K562 (cell line): ENCODE results near the gene GABARAPL2. TPM values are rescaled to one million over a fixed set of nuclear protein-coding genes. Genes with fewer than 3 reads are reported as not detected.
"Not testable (repeated sequence)": the region's sequence is repeated elsewhere in the genome, so short reads cannot be mapped to it uniquely, and the experiment has no call there.

ENCODE experiments used
- ATAC-seq: fragments of 200-7000 bp; cut with Tn5 transposase; 3 replicates; pipeline ENCODE4 v1.9.1; 2020; ENCODE audit warnings: moderate library complexity
- BruUV-seq: library from RNA; stranded (reverse); fragments of 400-500 nt; replicated peaks from 2 replicates; lab custom pipeline; 2021; lab: Mats Ljungman, UMichigan
- CTCF ChIA-PET: fragments of 300-600 bp; formaldehyde crosslinking; extraction: SDS; loops from one replicate; lab custom pipeline; 2021; ENCODE audit warnings: low intra/inter-chr PET ratio; lab: Yijun Ruan, JAX
- POLR2A ChIA-PET: fragments of 300-600, 350-650 bp; sonication (Branson Sonifier 250); formaldehyde crosslinking; extraction: SDS; loops from one replicate; lab custom pipeline; 2021; ENCODE audit warnings: antibody characterized with exemption, inconsistent platforms; lab: Yijun Ruan, JAX
- DNase-seq, 4 experiments: peaks; one replicate each; pipeline versions ENCODE4 v3.0.0 to v3.0.0-alpha.2; 2011 to 2018; ENCODE audit warnings: low spot score in 3 of 4, mixed read lengths in 3 of 4; ENCODE audit errors: extremely low read depth in 1 of 4
- FAIRE-seq: peaks from 2 replicates; lab custom pipeline; 2011; peaks lifted over from hg19 to GRCh38; lab: Jason Lieb, UNC
- H2AFZ ChIP-seq: 2 replicates; pipeline ENCODE4 v1.6.0; 2011; ENCODE audit warnings: low read depth, low read length, control low read depth, inconsistent platforms
- H3K27ac ChIP-seq: fragments of 200-600 bp; 3 replicates; pipeline ENCODE4 v1.8.0; 2011; ENCODE audit warnings: low read depth, mild to moderate bottlenecking, control low read depth, inconsistent platforms, low read length, moderate library complexity, mixed read lengths; ENCODE audit errors: extremely low read depth
- H3K27me3 ChIP-seq, 2 experiments: fragments of 300-600 bp in 1 of 2; 2 replicates in 1 of 2; 3 replicates in 1 of 2; pipeline versions ENCODE4 v1.6.0 to v1.8.0; 2011; ENCODE audit warnings: inconsistent platforms in 2 of 2, low read length in 2 of 2, mild to moderate bottlenecking in 1 of 2, mixed read lengths in 1 of 2, moderate library complexity in 1 of 2; ENCODE audit not compliant: control insufficient read depth in 2 of 2, insufficient read depth in 2 of 2
- H3K36me3 ChIP-seq: fragments of 300-600 bp; 3 replicates; pipeline ENCODE4 v1.8.0; 2011; ENCODE audit warnings: mild to moderate bottlenecking, low read length, inconsistent platforms; ENCODE audit not compliant: control insufficient read depth, insufficient read depth
- H3K4me1 ChIP-seq, 2 experiments: fragments of 200-600 bp in 1 of 2; replicated peaks in 1 of 2; 2 replicates in 1 of 2; 3 replicates in 1 of 2; pipeline versions ENCODE4 v1.5.1 to v1.8.0; 2011; ENCODE audit warnings: inconsistent platforms in 2 of 2, low read length in 2 of 2, mild to moderate bottlenecking in 1 of 2, mixed read lengths in 1 of 2, moderate library complexity in 1 of 2; ENCODE audit not compliant: control insufficient read depth in 2 of 2, insufficient read depth in 2 of 2
- H3K4me2 ChIP-seq: 2 replicates; pipeline ENCODE4 v1.6.1; 2011; ENCODE audit warnings: low read length, control low read depth, inconsistent platforms, mixed read lengths; ENCODE audit not compliant: insufficient read depth
- H3K4me3 ChIP-seq: fragments of 200-600 bp; sonication (generic), shearing (Covaris generic); 2 replicates; pipeline ENCODE4 v1.5.1; 2016; ENCODE audit warnings: control low read depth, inconsistent platforms
- H3K79me2 ChIP-seq: fragments of 200-600 bp; 3 replicates; pipeline ENCODE4 v1.8.0; 2011; ENCODE audit warnings: low read length, inconsistent platforms; ENCODE audit not compliant: control insufficient read depth, insufficient read depth
- H3K9ac ChIP-seq, 2 experiments: 2 replicates each; pipeline versions ENCODE4 v1.6.0 to v1.6.1; 2011; ENCODE audit warnings: low read depth in 2 of 2, low read length in 2 of 2, control low read depth in 1 of 2, inconsistent platforms in 1 of 2, mild to moderate bottlenecking in 1 of 2, mixed read lengths in 1 of 2; ENCODE audit not compliant: insufficient read depth in 1 of 2
- H3K9me1 ChIP-seq: one replicate; pipeline ENCODE4 v1.6.0; 2011; ENCODE audit warnings: inconsistent platforms, mild to moderate bottlenecking, low read length, moderate library complexity; ENCODE audit not compliant: control insufficient read depth, insufficient read depth
- H3K9me3 ChIP-seq: replicated peaks from 2 replicates; pipeline ENCODE4 v1.5.1; 2011; ENCODE audit warnings: low read depth, low read length, inconsistent platforms; ENCODE audit not compliant: control insufficient read depth, insufficient read depth
- H4K20me1 ChIP-seq: replicated peaks from 2 replicates; pipeline ENCODE4 v1.6.1; 2011; ENCODE audit warnings: low read length, inconsistent platforms, mixed read lengths; ENCODE audit not compliant: control insufficient read depth, insufficient read depth
- MAZ ChIP-seq, 2 experiments: fragments of 450-650 bp in 1 of 2; sonication (generic) in 1 of 2; formaldehyde crosslinking; IDR thresholded peaks in 1 of 2; conservative IDR thresholded peaks in 1 of 2; 2 replicates each; pipeline versions ENCODE4 v1.4.0 to v1.5.0; 2020; ENCODE audit warnings: mild to moderate bottlenecking in 1 of 2, missing genetic modification reagents in 1 of 2
- MCM3 ChIP-seq: fragments of 450-650 bp; IDR thresholded peaks from 2 replicates; pipeline ENCODE4 v1.6.1; 2016
- ZNF239 ChIP-seq: fragments of 250-450 bp; sonication (Bioruptor Pico); IDR thresholded peaks from 2 replicates; pipeline ENCODE4 v1.4.0; 2020; ENCODE audit warnings: mild to moderate bottlenecking
- WGBS: fragments of 100-300 bp; shearing (Covaris generic); methylation state at CpG from one replicate; pipeline ENCODE4 v1.1.6; 2016; ENCODE audit warnings: low coverage, mixed read lengths; ENCODE audit not compliant: insufficient coverage; ENCODE audit errors: missing lambda C conversion rate; 5-methylcytosine and 5-hydroxymethylcytosine counted together
- in situ Hi-C: fragments of 300-500 bp; cut with MboI; formaldehyde crosslinking; loops from 4 replicates; pipeline ENCODE4 v1.15.0; 2018; ENCODE audit warnings: inconsistent platforms, mixed read lengths
- intact Hi-C: fragments of 100-400 bp; cut with micrococcal nuclease; formaldehyde crosslinking; loops from 2 replicates; pipeline ENCODE4 v1.14.2; 2022
- polyA plus RNA-seq, 8 experiments: library from polyadenylated mRNA; depleted of rRNA in 4 of 8; stranded (reverse) in 5 of 8; unstranded in 3 of 8; fragments of >200 nt; fragmentation: Nextera tagmentation in 2 of 8; fragmentation: Illumina TruSeq in 1 of 8; extraction: Ambion mirVana in 2 of 8; extraction: Trizol in 1 of 8; gene quantifications; 2 replicates each; pipeline versions ENCODE4 v1.2.1 to v1.2.3, GENCODE V29; 2011 to 2014; ENCODE audit warnings: inconsistent platforms in 1 of 8, missing spikeins in 1 of 8
- total RNA-seq, 7 experiments: library from RNA; depleted of rRNA in 6 of 7; stranded (reverse); fragments of >200 nt in 6 of 7; fragmentation: Illumina TruSeq in 2 of 7; extraction: Trizol in 2 of 7; gene quantifications; 2 replicates each; pipeline versions ENCODE4 v1.2.1 to v1.2.3, GENCODE V29; 2011 to 2021; ENCODE audit warnings: low replicate concordance in 1 of 7

GABARAPL2 gene
- total and polyA plus RNA-seq, 9 of the 15 experiments (the other 6 are each of a cell fraction or from before 2014, with no cell fraction given): 42.1 to 288 (median 91.8) TPM

DNA sequence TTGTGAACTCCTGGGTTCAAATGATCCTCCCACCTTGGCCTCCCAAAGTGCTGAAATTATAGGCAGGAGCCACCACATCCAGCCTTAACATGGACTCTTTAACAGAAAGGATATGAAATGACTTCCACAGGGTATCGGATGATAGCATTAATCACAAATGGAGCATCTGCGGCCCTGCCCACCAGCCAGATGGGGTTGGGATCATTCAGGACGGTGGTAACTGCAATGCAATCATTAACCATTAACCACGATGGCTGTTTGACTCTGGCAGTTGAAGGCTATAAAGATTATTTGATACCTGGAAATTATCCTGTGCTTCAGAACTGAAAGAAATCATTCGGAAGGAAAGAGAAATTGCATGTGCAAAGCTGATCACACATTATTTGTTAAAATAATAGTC is 24.9 kb upstream of the GABARAPL2 start:
- in situ Hi-C loops (loop anchor here (5.0 kb wide), 1 partner anchor 34 kb away; no protein-coding TSS in a partner anchor), intact Hi-C loops (loop anchor here (2.0 kb wide), 1 partner anchor 34 kb away; no protein-coding TSS in a partner anchor)
- Histone ChIP-seq H3K27ac (no peak overlapping the region), H3K79me2 (no peaks in the 10 kb centered on the region), H3K4me3 (no peak overlapping the region), H3K27me3 (peaks cover 0 to 7% of the 10 kb centered on the region in 2 experiments; a peak in 3 of 5 replicates), H3K9ac (no peak overlapping the region), H2AFZ (no peak overlapping the region), H3K9me1 (no peaks in the 10 kb centered on the region), H3K4me1 (no peaks in the 10 kb centered on the region), H4K20me1 (no peaks in the 10 kb centered on the region), H3K36me3 (peaks cover 2% of the 10 kb centered on the region; the same call in 2 of the 3 replicates), H3K9me3 (no peaks in the 10 kb centered on the region), H3K4me2 (no peak overlapping the region)
- ATAC-seq (no peak), DNase-seq (no peak), FAIRE-seq (no peak)
- POLR2A ChIA-PET: no interaction called here
- 28% methylated on average over 5 of the region's 5 CpGs for WGBS
- no TSS peak for BruUV-seq
- TF ChIP-seq MAZ (CRISPR knock-in tag; conservative IDR thresholded peaks at IDR 0.05 in 1 of 2, IDR thresholded peaks at IDR 0.05 in 1 of 2) (no peak), MCM3 (no peak), ZNF239 (CRISPR knock-in tag) (no peak)
- CTCF ChIA-PET: no interaction called here

DNA sequence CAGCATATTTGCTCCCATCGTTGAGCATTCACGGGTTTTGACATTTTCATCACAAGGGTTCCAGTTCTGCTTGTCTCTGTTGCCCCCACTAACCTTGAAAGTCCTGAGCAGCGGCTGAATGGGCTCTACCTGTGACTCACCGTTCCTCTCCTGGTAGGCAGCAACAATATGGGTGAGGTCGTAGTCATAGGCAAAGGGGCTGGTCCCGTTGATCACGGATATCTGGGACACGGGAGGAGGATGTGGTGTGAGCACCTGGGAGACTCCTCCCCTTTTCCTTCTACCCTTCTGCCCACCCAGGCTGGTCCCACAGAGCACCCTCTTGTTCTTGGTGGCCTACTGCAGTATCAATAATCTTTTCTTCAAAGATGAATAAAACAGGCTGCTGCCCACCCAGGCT is 23.7 kb upstream of the GABARAPL2 start:
- FAIRE-seq, H3K79me2 ChIP-seq, POLR2A ChIA-PET, BruUV-seq, H3K27me3 ChIP-seq, CTCF ChIA-PET, H3K4me3 ChIP-seq, H3K9ac ChIP-seq, DNase-seq, ATAC-seq, H3K9me3 ChIP-seq, H3K4me1 ChIP-seq, H4K20me1 ChIP-seq, intact Hi-C loops, H3K27ac ChIP-seq, H3K9me1 ChIP-seq, H3K4me2 ChIP-seq, H3K36me3 ChIP-seq, H2AFZ ChIP-seq: not testable (repeated sequence)
- in situ Hi-C loops: loop anchor here (5.0 kb wide), 1 partner anchor 35 kb away; no protein-coding TSS in a partner anchor
- 37% methylated on average over 8 of the region's 8 CpGs for WGBS

DNA sequence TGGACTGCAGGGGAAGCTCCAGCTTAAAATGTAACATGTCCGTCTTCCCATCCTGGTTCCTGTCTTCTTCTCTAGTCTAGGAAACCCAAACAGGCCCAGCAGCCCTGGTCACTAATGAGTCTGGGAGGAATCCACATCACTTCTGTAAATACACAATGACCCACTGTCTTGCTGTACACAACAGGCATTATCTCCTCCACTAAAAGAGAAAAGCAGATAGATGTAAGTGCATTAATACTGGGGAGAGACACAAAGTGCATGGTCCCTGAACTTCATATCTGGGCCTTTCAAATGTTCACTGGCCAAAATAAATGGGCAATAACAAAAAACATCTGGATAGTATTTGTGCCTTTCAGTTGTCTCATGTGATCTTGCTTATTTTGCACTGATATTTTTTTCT is 20.3 kb upstream of the GABARAPL2 start:
- H3K36me3 ChIP-seq, ATAC-seq, H3K27me3 ChIP-seq, intact Hi-C loops, H3K4me2 ChIP-seq, H3K27ac ChIP-seq, H3K9me3 ChIP-seq, H4K20me1 ChIP-seq, CTCF ChIA-PET, DNase-seq, H3K9me1 ChIP-seq, POLR2A ChIA-PET, H3K4me1 ChIP-seq, FAIRE-seq, H2AFZ ChIP-seq, H3K4me3 ChIP-seq, BruUV-seq, H3K79me2 ChIP-seq, in situ Hi-C loops, H3K9ac ChIP-seq: not testable (repeated sequence)
- WGBS: no CpG with 5 or more reads among the region's 1 CpG
